ENCODE measurements around the gene FAM216B.

DNA sequence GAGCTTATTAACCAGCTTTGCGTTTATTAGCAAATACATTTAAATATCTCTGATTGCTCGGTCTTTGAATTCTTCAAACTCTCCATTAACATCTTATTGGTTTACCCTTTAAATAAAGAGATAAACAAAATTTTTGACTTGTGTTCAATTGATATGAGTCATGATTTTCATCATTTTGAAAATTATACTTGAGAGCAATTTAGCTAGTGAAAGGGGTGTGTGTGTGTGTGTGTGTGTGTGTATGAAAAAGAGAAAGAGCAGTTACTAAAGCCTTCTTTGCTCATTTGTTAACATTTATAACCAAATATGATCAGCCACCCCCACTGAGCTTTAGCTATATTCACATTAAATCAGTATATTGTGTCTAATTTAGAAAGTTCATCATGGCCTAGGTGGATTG lies 48.3 kb upstream of the FAM216B start:
- TF ChIP-seq ZNF143 (CRISPR knock-in tag; IDR thresholded peaks at IDR 0.05) = no peak
- TF ChIP-seq, protein P1, sequence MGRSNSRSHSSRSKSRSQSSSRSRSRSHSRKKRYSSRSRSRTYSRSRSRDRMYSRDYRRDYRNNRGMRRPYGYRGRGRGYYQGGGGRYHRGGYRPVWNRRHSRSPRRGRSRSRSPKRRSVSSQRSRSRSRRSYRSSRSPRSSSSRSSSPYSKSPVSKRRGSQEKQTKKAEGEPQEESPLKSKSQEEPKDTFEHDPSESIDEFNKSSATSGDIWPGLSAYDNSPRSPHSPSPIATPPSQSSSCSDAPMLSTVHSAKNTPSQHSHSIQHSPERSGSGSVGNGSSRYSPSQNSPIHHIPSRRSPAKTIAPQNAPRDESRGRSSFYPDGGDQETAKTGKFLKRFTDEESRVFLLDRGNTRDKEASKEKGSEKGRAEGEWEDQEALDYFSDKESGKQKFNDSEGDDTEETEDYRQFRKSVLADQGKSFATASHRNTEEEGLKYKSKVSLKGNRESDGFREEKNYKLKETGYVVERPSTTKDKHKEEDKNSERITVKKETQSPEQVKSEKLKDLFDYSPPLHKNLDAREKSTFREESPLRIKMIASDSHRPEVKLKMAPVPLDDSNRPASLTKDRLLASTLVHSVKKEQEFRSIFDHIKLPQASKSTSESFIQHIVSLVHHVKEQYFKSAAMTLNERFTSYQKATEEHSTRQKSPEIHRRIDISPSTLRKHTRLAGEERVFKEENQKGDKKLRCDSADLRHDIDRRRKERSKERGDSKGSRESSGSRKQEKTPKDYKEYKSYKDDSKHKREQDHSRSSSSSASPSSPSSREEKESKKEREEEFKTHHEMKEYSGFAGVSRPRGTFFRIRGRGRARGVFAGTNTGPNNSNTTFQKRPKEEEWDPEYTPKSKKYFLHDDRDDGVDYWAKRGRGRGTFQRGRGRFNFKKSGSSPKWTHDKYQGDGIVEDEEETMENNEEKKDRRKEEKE (IDR thresholded peaks at IDR 0.05; ENCODE audit: borderline replicate concordance in 1 of 2, control insufficient read depth in 1 of 2, low read depth in 2 of 2, low read length in 1 of 2) = no peak
- TF ChIP-seq, protein P2, sequence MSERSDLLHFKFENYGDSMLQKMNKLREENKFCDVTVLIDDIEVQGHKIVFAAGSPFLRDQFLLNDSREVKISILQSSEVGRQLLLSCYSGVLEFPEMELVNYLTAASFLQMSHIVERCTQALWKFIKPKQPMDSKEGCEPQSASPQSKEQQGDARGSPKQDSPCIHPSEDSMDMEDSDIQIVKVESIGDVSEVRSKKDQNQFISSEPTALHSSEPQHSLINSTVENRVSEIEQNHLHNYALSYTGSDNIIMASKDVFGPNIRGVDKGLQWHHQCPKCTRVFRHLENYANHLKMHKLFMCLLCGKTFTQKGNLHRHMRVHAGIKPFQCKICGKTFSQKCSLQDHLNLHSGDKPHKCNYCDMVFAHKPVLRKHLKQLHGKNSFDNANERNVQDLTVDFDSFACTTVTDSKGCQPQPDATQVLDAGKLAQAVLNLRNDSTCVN (CRISPR knock-in tag; IDR thresholded peaks at IDR 0.05) = no peak
- TF ChIP-seq KDM4B (IDR thresholded peaks at IDR 0.05; ENCODE audit: borderline replicate concordance in 2 of 2, low read depth in 1 of 2) = no peak
- TF ChIP-seq ZNF354B (CRISPR knock-in tag; IDR thresholded peaks at IDR 0.05) = no peak
- TF ChIP-seq, protein P3, sequence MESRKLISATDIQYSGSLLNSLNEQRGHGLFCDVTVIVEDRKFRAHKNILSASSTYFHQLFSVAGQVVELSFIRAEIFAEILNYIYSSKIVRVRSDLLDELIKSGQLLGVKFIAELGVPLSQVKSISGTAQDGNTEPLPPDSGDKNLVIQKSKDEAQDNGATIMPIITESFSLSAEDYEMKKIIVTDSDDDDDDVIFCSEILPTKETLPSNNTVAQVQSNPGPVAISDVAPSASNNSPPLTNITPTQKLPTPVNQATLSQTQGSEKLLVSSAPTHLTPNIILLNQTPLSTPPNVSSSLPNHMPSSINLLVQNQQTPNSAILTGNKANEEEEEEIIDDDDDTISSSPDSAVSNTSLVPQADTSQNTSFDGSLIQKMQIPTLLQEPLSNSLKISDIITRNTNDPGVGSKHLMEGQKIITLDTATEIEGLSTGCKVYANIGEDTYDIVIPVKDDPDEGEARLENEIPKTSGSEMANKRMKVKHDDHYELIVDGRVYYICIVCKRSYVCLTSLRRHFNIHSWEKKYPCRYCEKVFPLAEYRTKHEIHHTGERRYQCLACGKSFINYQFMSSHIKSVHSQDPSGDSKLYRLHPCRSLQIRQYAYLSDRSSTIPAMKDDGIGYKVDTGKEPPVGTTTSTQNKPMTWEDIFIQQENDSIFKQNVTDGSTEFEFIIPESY (CRISPR knock-in tag; IDR thresholded peaks at IDR 0.05) = no peak

Data from K562 (cell line).